Natural killer cell (primary cell): ENCODE results near the gene LEMD1. TPM values are rescaled to one million over a fixed set of nuclear protein-coding genes. Genes with fewer than 3 reads are reported as not detected.

Source experiments
- ATAC-seq, 3 donors: fragments of 150-1000 bp in 2 of 3; fragments of 200-7000 bp in 1 of 3; cut with Tn5 transposase; 1 replicate in 1 of 3; 2 replicates in 2 of 3; pipeline ENCODE4 v1.10.0; 2021; ENCODE audit warnings: mild to moderate bottlenecking in 2 of 3, moderate library complexity in 2 of 3
- DNase-seq, 2 donors: peaks; one replicate each; pipeline versions ENCODE4 v3.0.0 to v3.0.0-alpha.2; 2013 to 2021; ENCODE audit warnings: mixed read lengths in 1 of 2
- H3K27ac ChIP-seq: one replicate; pipeline ENCODE4 v1.5.1; 2013; ENCODE audit warnings: mild to moderate bottlenecking, low read length
- H3K27me3 ChIP-seq: one replicate; pipeline ENCODE4 v1.6.1; 2013; ENCODE audit warnings: low read length; ENCODE audit not compliant: control insufficient read depth, insufficient read depth
- H3K36me3 ChIP-seq: one replicate; pipeline ENCODE4 v1.6.1; 2013; ENCODE audit warnings: low read length; ENCODE audit not compliant: control insufficient read depth, insufficient read depth
- H3K4me1 ChIP-seq: one replicate; pipeline ENCODE4 v1.6.1; 2013; ENCODE audit warnings: low read length; ENCODE audit not compliant: control insufficient read depth, insufficient read depth
- H3K4me3 ChIP-seq: one replicate; pipeline ENCODE4 v1.5.1; 2013; ENCODE audit warnings: low read length
- H3K9me3 ChIP-seq: one replicate; pipeline ENCODE4 v1.6.1; 2013; ENCODE audit warnings: low read length; ENCODE audit not compliant: control insufficient read depth, insufficient read depth
- H3K27ac Mint-ChIP-seq, 2 donors: one replicate each; pipeline ENCODE4 v1.8.0; 2022; ENCODE audit warnings: mild to moderate bottlenecking in 2 of 2, mixed read lengths in 2 of 2, moderate library complexity in 1 of 2
- H3K27me3 Mint-ChIP-seq, 2 donors: one replicate each; pipeline ENCODE4 v1.8.0; 2022; ENCODE audit warnings: low read depth in 2 of 2, mixed read lengths in 2 of 2
- H3K36me3 Mint-ChIP-seq: one replicate; pipeline ENCODE4 v1.8.0; 2022; ENCODE audit warnings: mixed read lengths
- H3K4me1 Mint-ChIP-seq, 2 donors: one replicate each; pipeline ENCODE4 v1.8.0; 2022; ENCODE audit warnings: mixed read lengths in 2 of 2
- H3K4me3 Mint-ChIP-seq: one replicate; pipeline ENCODE4 v1.8.0; 2022; ENCODE audit warnings: mild to moderate bottlenecking, moderate library complexity, mixed read lengths
- H3K9me3 Mint-ChIP-seq, 2 donors: one replicate each; pipeline ENCODE4 v1.8.0; 2022; ENCODE audit warnings: mixed read lengths in 2 of 2
- WGBS: methylation state at CpG from one replicate; pipeline ENCODE4 v1.1.7; 2013; ENCODE audit warnings: missing lambda C conversion rate; ENCODE audit not compliant: insufficient coverage; 5-methylcytosine and 5-hydroxymethylcytosine counted together
- intact Hi-C: fragments of 100-400 bp; cut with micrococcal nuclease; formaldehyde crosslinking; loops from one replicate; pipeline ENCODE4 v1.14.2; 2022
- total RNA-seq, 4 donors: library from RNA; stranded (reverse); fragments of 120-200 nt in 1 of 4; gene quantifications; one replicate each; pipeline versions ENCODE4 v1.2.3 to v1.2.4, GENCODE V29; 2013 to 2022
- TF ChIP-seq, protein P1 (sequence below): fragments of 200-600 bp; IDR thresholded peaks from one replicate; pipeline ENCODE4 v1.8.0; 2022; ENCODE audit warnings: antibody characterized with exemption

Gene LEMD1
- total RNA-seq, 3 donors from 2014 or later (not counting 1 experiment from before 2014, with no cell fraction given) = not detected

DNA sequence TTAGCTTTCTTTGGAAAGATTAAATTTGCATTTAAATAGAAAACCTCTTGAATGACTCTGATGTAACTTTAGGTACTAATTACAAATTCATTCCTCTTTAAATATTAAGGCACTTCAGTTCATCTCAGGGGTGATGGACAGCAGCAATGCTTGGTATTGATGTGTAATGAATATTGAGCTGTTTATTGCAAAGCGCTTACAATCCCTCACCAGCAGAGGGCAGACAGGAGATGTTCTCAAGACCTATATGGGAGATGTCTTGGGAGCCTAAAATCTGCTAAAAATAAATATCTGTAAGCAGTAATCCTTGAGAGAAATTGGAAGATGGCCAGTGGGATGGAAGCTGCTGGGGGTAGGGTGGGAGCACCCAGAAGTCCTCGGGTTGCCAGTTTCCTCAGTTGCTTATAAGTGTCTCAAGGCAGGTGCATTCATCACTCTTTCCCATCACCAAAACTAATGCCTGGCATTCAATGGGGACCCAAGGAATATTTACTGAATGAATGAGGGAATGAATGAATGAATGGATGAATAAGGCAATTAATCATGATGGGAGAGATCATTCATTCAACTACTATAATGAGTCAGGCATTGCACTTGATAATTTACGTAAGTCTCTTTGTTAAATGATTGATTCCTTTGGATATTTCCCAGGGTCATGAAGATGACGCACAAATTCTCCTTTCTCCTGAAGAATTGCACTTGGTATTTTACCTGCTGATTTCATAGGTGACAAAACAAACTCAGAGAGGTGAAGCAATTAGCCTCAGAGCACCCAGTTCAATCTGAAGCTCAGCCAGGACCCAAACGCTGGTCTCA is 67.4 kb downstream of the LEMD1 start:
- H3K27ac Mint-ChIP-seq = no peak overlapping the region
- intact Hi-C loops = loop anchor here (1.0 to 10.0 kb wide), 3 partner anchors 131 to 310 kb away; no protein-coding TSS in a partner anchor
- Histone ChIP-seq H3K4me3 (no peak overlapping the region), H3K27ac (no peak overlapping the region), H3K9me3 (no peaks in the 10 kb centered on the region), H3K36me3 (no peaks in the 10 kb centered on the region), H3K4me1 (peaks cover 9% of the 10 kb centered on the region), H3K27me3 (no peaks in the 10 kb centered on the region)
- no peak overlapping the region for H3K4me3 Mint-ChIP-seq
- DNase-seq = peak; percentile 29 to 85
- H3K36me3 Mint-ChIP-seq = no peaks in the 10 kb centered on the region
- WGBS = 54% methylated on average over 5 of the region's 5 CpGs
- peaks cover 14 to 31% of the 10 kb centered on the region in 2 donors for H3K27me3 Mint-ChIP-seq
- no peaks in the 10 kb centered on the region for H3K9me3 Mint-ChIP-seq
- peak; percentile 51 to 81 (median 80) for ATAC-seq
- TF ChIP-seq, protein P1, sequence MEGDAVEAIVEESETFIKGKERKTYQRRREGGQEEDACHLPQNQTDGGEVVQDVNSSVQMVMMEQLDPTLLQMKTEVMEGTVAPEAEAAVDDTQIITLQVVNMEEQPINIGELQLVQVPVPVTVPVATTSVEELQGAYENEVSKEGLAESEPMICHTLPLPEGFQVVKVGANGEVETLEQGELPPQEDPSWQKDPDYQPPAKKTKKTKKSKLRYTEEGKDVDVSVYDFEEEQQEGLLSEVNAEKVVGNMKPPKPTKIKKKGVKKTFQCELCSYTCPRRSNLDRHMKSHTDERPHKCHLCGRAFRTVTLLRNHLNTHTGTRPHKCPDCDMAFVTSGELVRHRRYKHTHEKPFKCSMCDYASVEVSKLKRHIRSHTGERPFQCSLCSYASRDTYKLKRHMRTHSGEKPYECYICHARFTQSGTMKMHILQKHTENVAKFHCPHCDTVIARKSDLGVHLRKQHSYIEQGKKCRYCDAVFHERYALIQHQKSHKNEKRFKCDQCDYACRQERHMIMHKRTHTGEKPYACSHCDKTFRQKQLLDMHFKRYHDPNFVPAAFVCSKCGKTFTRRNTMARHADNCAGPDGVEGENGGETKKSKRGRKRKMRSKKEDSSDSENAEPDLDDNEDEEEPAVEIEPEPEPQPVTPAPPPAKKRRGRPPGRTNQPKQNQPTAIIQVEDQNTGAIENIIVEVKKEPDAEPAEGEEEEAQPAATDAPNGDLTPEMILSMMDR = peak; percentile 90
- H3K4me1 Mint-ChIP-seq = no peaks in the 10 kb centered on the region

GRCh38 chr1:205353612-205354011 is 68.2 kb downstream of the LEMD1 start:
- intact Hi-C loops = loop anchor here (1.0 to 10.0 kb wide), 3 partner anchors 132 to 311 kb away; no protein-coding TSS in a partner anchor
- TF ChIP-seq, protein P1 = no peak
- Mint-ChIP-seq H3K27ac (no peak overlapping the region), H3K9me3 (no peaks in the 10 kb centered on the region), H3K4me3 (no peak overlapping the region), H3K36me3 (no peaks in the 10 kb centered on the region), H3K27me3 (peaks cover 11 to 26% of the 10 kb centered on the region in 2 donors), H3K4me1 (no peaks in the 10 kb centered on the region)
- no peaks in the 10 kb centered on the region for H3K9me3 ChIP-seq
- DNase-seq = no peak
- WGBS = 83% methylated on average over 6 of the region's 6 CpGs
- no peak overlapping the region for H3K27ac ChIP-seq
- H3K27me3 ChIP-seq = no peaks in the 10 kb centered on the region
- H3K36me3 ChIP-seq = no peaks in the 10 kb centered on the region
- no peak overlapping the region for H3K4me3 ChIP-seq
- ATAC-seq = no peak
- peaks cover 16% of the 10 kb centered on the region for H3K4me1 ChIP-seq

DNA sequence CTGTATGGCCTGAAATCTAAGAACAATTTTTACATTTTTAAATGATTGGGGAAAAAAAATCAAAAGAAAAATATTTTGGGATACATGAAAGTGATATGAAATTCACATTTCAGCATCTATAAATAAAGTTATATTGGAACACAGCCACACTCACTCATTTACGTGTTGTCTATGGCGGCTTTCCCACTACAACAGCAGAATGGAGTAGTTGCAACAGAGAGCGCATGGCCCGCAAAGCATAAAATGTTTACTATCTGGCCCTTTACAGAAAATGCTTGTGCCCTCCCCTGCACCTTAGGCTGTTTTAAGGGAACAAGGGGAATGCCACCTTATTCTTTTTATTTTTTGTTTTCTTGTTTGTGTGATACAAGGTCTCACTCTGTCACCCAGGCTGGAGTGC is 68.7 kb downstream of the LEMD1 start:
- DNase-seq = no peak
- Mint-ChIP-seq H3K27ac (no peak overlapping the region), H3K4me3 (no peak overlapping the region), H3K27me3 (peaks cover 10 to 22% of the 10 kb centered on the region in 2 donors), H3K9me3 (no peaks in the 10 kb centered on the region), H3K36me3 (no peaks in the 10 kb centered on the region), H3K4me1 (no peaks in the 10 kb centered on the region)
- TF ChIP-seq, protein P1 = no peak
- H3K36me3 ChIP-seq = no peaks in the 10 kb centered on the region
- intact Hi-C loops = loop anchor here (10.0 kb wide), 1 partner anchor 312 kb away; no protein-coding TSS in a partner anchor
- H3K27ac ChIP-seq = no peak overlapping the region
- ATAC-seq = no peak
- no peaks in the 10 kb centered on the region for H3K9me3 ChIP-seq
- H3K4me1 ChIP-seq = peaks cover 16% of the 10 kb centered on the region
- H3K27me3 ChIP-seq = no peaks in the 10 kb centered on the region
- H3K4me3 ChIP-seq = no peak overlapping the region
- WGBS = 98% methylated on average over 4 of the region's 4 CpGs
